Thyroid gland (tissue), 4 donors: ENCODE data around the gene PLTP. TPM values are rescaled to one million over a fixed set of nuclear protein-coding genes. Genes with fewer than 3 reads are reported as not detected.

Source experiments
- DNase-seq, 2 donors: peaks; one replicate each; pipeline ENCODE4 v3.0.0-alpha.2; 2019
- H3K27ac ChIP-seq, 3 donors: fragments of 200-600 bp; sonication (generic); 1 replicate in 2 of 3; 2 replicates in 1 of 3; pipeline ENCODE4 v1.5.1; 2016 to 2019; ENCODE audit warnings: mild to moderate bottlenecking in 1 of 3, moderate library complexity in 1 of 3
- H3K27me3 ChIP-seq: fragments of 200-600 bp; sonication (generic); one replicate; pipeline ENCODE4 v1.5.1; 2019
- H3K36me3 ChIP-seq, 2 donors: fragments of 200-600 bp; sonication (generic); one replicate each; pipeline ENCODE4 v1.5.1; 2016 to 2019
- H3K4me1 ChIP-seq, 2 donors: fragments of 200-600 bp; sonication (generic); one replicate each; pipeline ENCODE4 v1.5.1; 2017 to 2019
- H3K4me3 ChIP-seq, 3 donors: fragments of 200-600 bp; sonication (generic); replicated peaks in 1 of 3; 1 replicate in 2 of 3; 2 replicates in 1 of 3; pipeline ENCODE4 v1.5.1; 2016; ENCODE audit warnings: mild to moderate bottlenecking in 1 of 3
- H3K9me3 ChIP-seq: fragments of 200-600 bp; sonication (generic); one replicate; pipeline ENCODE4 v1.5.1; 2017
- CTCF ChIP-seq, 6 experiments: fragments of 200-600 bp in 3 of 6; fragments of 450-650 bp in 3 of 6; sonication (generic) in 3 of 6; IDR thresholded peaks; one replicate each; pipeline ENCODE4 v1.5.1; 2016 to 2019; ENCODE audit warnings: antibody characterized with exemption in 6 of 6, mild to moderate bottlenecking in 2 of 6, inconsistent platforms in 1 of 6, moderate library complexity in 1 of 6
- POLR2A ChIP-seq, 2 donors: fragments of 450-650 bp; IDR thresholded peaks; one replicate each; pipeline ENCODE4 v1.6.1; 2017; ENCODE audit warnings: antibody characterized with exemption in 2 of 2, mild to moderate bottlenecking in 2 of 2, moderate library complexity in 1 of 2
- WGBS, 2 donors: methylation state at CpG; one replicate each; pipeline ENCODE4 v1.1.5; 2017; 5-methylcytosine and 5-hydroxymethylcytosine counted together
- intact Hi-C: fragments of 100-400 bp; cut with DNase I; formaldehyde crosslinking; loops from one replicate; pipeline ENCODE4 v1.15.1; 2023
- total RNA-seq, 4 donors: library from RNA; depleted of rRNA; stranded (reverse); fragments of >200 nt; gene quantifications; one replicate each; pipeline ENCODE4 v1.2.3, GENCODE V29; 2016

PLTP gene
- total RNA-seq, 4 donors from 2014 or later, result 22.7 to 260 (median 70.1) TPM

GRCh38 chr20:45861221-45862075 lies 50.5 kb downstream of the PLTP start:
- DNase-seq, result peak in 1 of 2 donors; percentile 37
- WGBS, 2 donors, result 86 to 88% methylated on average over 7 of the region's 7 CpGs
- Histone ChIP-seq H3K27me3 (no peaks in the 10 kb centered on the region), H3K4me1 (peaks cover 8 to 10% of the 10 kb centered on the region in 2 donors), H3K27ac (no peak overlapping the region), H3K9me3 (no peaks in the 10 kb centered on the region), H3K36me3 (no peaks in the 10 kb centered on the region), H3K4me3 (no peak overlapping the region)
- intact Hi-C loops, result no loop called here
- TF ChIP-seq POLR2A (IDR thresholded peaks at IDR 0.05), result no peak

DNA sequence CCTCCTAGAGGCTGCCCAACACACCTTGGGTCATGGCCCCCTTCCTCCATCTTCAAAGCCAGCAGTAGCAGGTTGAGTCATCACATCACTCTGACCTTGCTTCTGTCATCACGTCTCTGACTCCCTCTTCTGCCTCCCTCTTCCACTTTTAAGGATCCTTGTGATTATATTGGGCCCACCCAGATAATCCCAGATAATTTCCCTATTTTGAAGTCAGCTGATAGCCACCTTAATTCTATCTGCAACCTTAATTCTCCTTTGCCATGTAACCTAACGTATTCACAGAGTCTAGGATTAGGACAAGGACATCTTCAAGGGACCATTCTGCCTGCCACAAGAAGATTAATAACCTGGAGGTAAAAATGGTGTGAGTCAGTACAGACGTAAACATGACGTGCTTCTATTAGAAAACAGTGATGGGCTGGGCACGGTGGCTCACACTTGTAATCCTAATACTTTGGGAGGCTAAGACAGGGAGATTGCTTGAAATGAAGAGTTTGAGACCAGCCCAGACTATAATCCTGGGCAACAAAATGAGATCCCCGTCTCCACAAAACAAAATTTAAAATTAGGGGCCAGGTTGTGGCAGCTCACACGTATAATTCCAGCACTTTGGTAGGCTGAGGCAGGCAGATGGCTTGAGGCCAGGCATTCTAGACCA lies 51.3 kb downstream of the PLTP start:
- no peaks in the 10 kb centered on the region for H3K9me3 ChIP-seq
- H3K27ac ChIP-seq, result no peak overlapping the region
- no peak for TF ChIP-seq CTCF (IDR thresholded peaks at IDR 0.05)
- no peak for TF ChIP-seq POLR2A (IDR thresholded peaks at IDR 0.05)
- WGBS, 2 donors, result 74 to 81% methylated on average over 7 of the region's 7 CpGs
- H3K4me1 ChIP-seq, result peaks cover 16 to 18% of the 10 kb centered on the region in 2 donors
- no peaks in the 10 kb centered on the region for H3K36me3 ChIP-seq
- no peaks in the 10 kb centered on the region for H3K27me3 ChIP-seq
- DNase-seq, result peak in 1 of 2 donors; percentile 29
- H3K4me3 ChIP-seq, result no peak overlapping the region
- intact Hi-C loops, result no loop called here

- no peak for TF ChIP-seq CTCF (IDR thresholded peaks at IDR 0.05)
- TF ChIP-seq POLR2A (IDR thresholded peaks at IDR 0.05), result no peak
- Histone ChIP-seq H3K9me3 (no peaks in the 10 kb centered on the region), H3K36me3 (no peaks in the 10 kb centered on the region), H3K4me1 (peaks cover 18 to 26% of the 10 kb centered on the region in 2 donors), H3K27ac (no peak overlapping the region), H3K27me3 (no peaks in the 10 kb centered on the region), H3K4me3 (no peak overlapping the region)
- WGBS, 2 donors, result 94 to 97% methylated on average over 5 of the region's 5 CpGs
- intact Hi-C loops, result no loop called here
- DNase-seq, result no peak
These were observed 52.0 kb downstream of the PLTP start for GRCh38 chr20:45859916-45860315.

GRCh38 chr20:45857882-45858216 lies 54.1 kb downstream of the PLTP start:
- peak overlapping the region in 2 of 3 donors; percentile 33 to 45 for H3K4me3 ChIP-seq

More at GRCh38 chr20:45857882-45858216, 54.1 kb downstream of the PLTP start:
- TF ChIP-seq CTCF (IDR thresholded peaks at IDR 0.05), result no peak
- TF ChIP-seq POLR2A (IDR thresholded peaks at IDR 0.05), result no peak
- intact Hi-C loops, result no loop called here
- Histone ChIP-seq H3K27ac (peak overlapping the region in 2 of 3 donors; percentile 74 to 80), H3K9me3 (no peaks in the 10 kb centered on the region), H3K4me1 (peaks cover 18 to 29% of the 10 kb centered on the region in 2 donors), H3K36me3 (no peaks in the 10 kb centered on the region), H3K27me3 (no peaks in the 10 kb centered on the region)
- WGBS, 2 donors, result 17 to 30% methylated on average over 1 to 13 of the region's 13 CpGs
- no peak for DNase-seq
